IMR-90 (cell line): Measurements from ENCODE around the gene DHH. TPM values are rescaled to one million over a fixed set of nuclear protein-coding genes. Genes with fewer than 3 reads are reported as not detected.

Source experiments
- ATAC-seq: fragments of 200-7000 bp; cut with Tn5 transposase; 2 replicates; pipeline ENCODE4 v1.9.1; 2020; ENCODE audit warnings: low read depth, mild to moderate bottlenecking, moderate library complexity
- BruUV-seq: library from RNA; stranded (reverse); fragments of 400-500 nt; replicated peaks from 2 replicates; lab custom pipeline; 2021; lab: Mats Ljungman, UMichigan
- CTCF ChIA-PET: fragments of 300-600 bp; formaldehyde crosslinking; extraction: SDS; loops from one replicate; lab custom pipeline; 2021; ENCODE audit warnings: antibody characterized with exemption; lab: Yijun Ruan, JAX
- POLR2A ChIA-PET: fragments of 300-600 bp; sonication (Branson Sonifier 250); formaldehyde crosslinking; loops from one replicate; lab custom pipeline; 2022; ENCODE audit warnings: antibody characterized with exemption; ENCODE audit not compliant: unreplicated experiment; lab: Charles Lee
- DNase-seq: peaks from one replicate; pipeline ENCODE4 v3.0.0; 2013
- H2AFZ ChIP-seq: replicated peaks from 2 replicates; pipeline ENCODE3; 2013; ENCODE audit warnings: low read length, mild to moderate bottlenecking; ENCODE audit not compliant: poor library complexity
- H2AK5ac ChIP-seq: 2 replicates; pipeline ENCODE4 v1.6.1; 2013; ENCODE audit warnings: low read depth, low read length, inconsistent platforms
- H2AK9ac ChIP-seq: replicated peaks from 2 replicates; pipeline ENCODE3; 2013; ENCODE audit warnings: mild to moderate bottlenecking, low read depth, low read length, moderate library complexity; ENCODE audit not compliant: poor library complexity
- H2BK120ac ChIP-seq: 2 replicates; pipeline ENCODE4 v1.6.1; 2013; ENCODE audit warnings: low read depth, low read length, inconsistent platforms
- H2BK15ac ChIP-seq: 3 replicates; pipeline ENCODE4 v1.6.1; 2013; ENCODE audit warnings: low read depth, low read length, inconsistent platforms
- H2BK20ac ChIP-seq: 2 replicates; pipeline ENCODE4 v1.6.1; 2013; ENCODE audit warnings: low read depth, mild to moderate bottlenecking, inconsistent platforms, low read length, moderate library complexity
- H2BK5ac ChIP-seq: 2 replicates; pipeline ENCODE4 v1.6.1; 2013; ENCODE audit warnings: mild to moderate bottlenecking, low read depth, low read length, inconsistent platforms; ENCODE audit not compliant: poor library complexity, severe bottlenecking
- H3K14ac ChIP-seq: replicated peaks from 2 replicates; pipeline ENCODE4 v1.6.1; 2013; ENCODE audit warnings: low read depth, low read length, inconsistent platforms
- H3K18ac ChIP-seq: 2 replicates; pipeline ENCODE4 v1.6.1; 2013; ENCODE audit warnings: low read depth, low read length, control low read depth
- H3K23ac ChIP-seq: 2 replicates; pipeline ENCODE4 v1.6.1; 2013; ENCODE audit warnings: low read depth, low read length, inconsistent platforms
- H3K27ac ChIP-seq: 2 replicates; pipeline ENCODE4 v1.5.1; 2013; ENCODE audit warnings: mild to moderate bottlenecking, control low read depth, low read length; ENCODE audit not compliant: insufficient read depth
- H3K27me3 ChIP-seq: 2 replicates; pipeline ENCODE4 v1.6.1; 2013; ENCODE audit warnings: low read length; ENCODE audit not compliant: control insufficient read depth, insufficient read depth
- H3K36me3 ChIP-seq: 2 replicates; pipeline ENCODE4 v1.6.1; 2013; ENCODE audit warnings: low read length, mixed read lengths; ENCODE audit not compliant: control insufficient read depth, insufficient read depth
- H3K4ac ChIP-seq: 2 replicates; pipeline ENCODE4 v1.6.1; 2013; ENCODE audit warnings: low read depth, low read length, inconsistent platforms
- H3K4me1 ChIP-seq: 2 replicates; pipeline ENCODE4 v1.6.1; 2013; ENCODE audit warnings: low read length, mixed read lengths; ENCODE audit not compliant: control insufficient read depth, insufficient read depth
- H3K4me2 ChIP-seq: 2 replicates; pipeline ENCODE4 v1.6.1; 2013; ENCODE audit warnings: low read depth, mild to moderate bottlenecking, control low read depth, low read length, moderate library complexity
- H3K4me3 ChIP-seq: 2 replicates; pipeline ENCODE4 v1.5.1; 2013; ENCODE audit warnings: low read depth, mild to moderate bottlenecking, control low read depth, low read length, moderate library complexity; ENCODE audit not compliant: insufficient read depth
- H3K56ac ChIP-seq: 2 replicates; pipeline ENCODE4 v1.6.1; 2013; ENCODE audit warnings: low read length, inconsistent platforms; ENCODE audit not compliant: insufficient read depth; ENCODE audit errors: extremely low read depth
- H3K79me1 ChIP-seq, 2 experiments: 2 replicates each; pipeline ENCODE4 v1.6.1; 2013; ENCODE audit warnings: low read length in 2 of 2, inconsistent platforms in 1 of 2, low read depth in 1 of 2
- H3K9ac ChIP-seq: 2 replicates; pipeline ENCODE4 v1.6.1; 2013; ENCODE audit warnings: low read depth, low read length, control low read depth
- H3K9me1 ChIP-seq: 2 replicates; pipeline ENCODE4 v1.6.1; 2013; ENCODE audit warnings: low read length, inconsistent platforms; ENCODE audit not compliant: insufficient read depth
- H3K9me3 ChIP-seq: 2 replicates; pipeline ENCODE4 v1.6.1; 2013; ENCODE audit warnings: low read length; ENCODE audit not compliant: control insufficient read depth, insufficient read depth
- H4K20me1 ChIP-seq: 2 replicates; pipeline ENCODE4 v1.6.1; 2013; ENCODE audit warnings: low read length, inconsistent platforms; ENCODE audit not compliant: insufficient read depth
- H4K5ac ChIP-seq: 2 replicates; pipeline ENCODE4 v1.6.1; 2013; ENCODE audit warnings: mild to moderate bottlenecking, low read depth, low read length, control low read depth
- H4K8ac ChIP-seq, 2 experiments: 2 replicates each; pipeline ENCODE4 v1.6.1; 2013; ENCODE audit warnings: low read depth in 2 of 2, low read length in 2 of 2, control low read depth in 1 of 2, inconsistent platforms in 1 of 2
- H4K91ac ChIP-seq: 2 replicates; pipeline ENCODE4 v1.6.1; 2013; ENCODE audit warnings: low read depth, low read length, inconsistent platforms; ENCODE audit not compliant: insufficient read depth
- FOS ChIP-seq: fragments of 150-350 bp; IDR thresholded peaks from 2 replicates; pipeline ENCODE4 v1.6.1; 2016; ENCODE audit warnings: low read depth, low read length
- MAFK ChIP-seq: IDR thresholded peaks from 2 replicates; pipeline ENCODE4 v1.6.1; 2012; ENCODE audit warnings: low read depth, low read length, improper control_type of control experiment
- RAD21 ChIP-seq: IDR thresholded peaks from 2 replicates; pipeline ENCODE4 v1.6.1; 2012; ENCODE audit warnings: low read length, improper control_type of control experiment
- SMC3 ChIP-seq: fragments of 150-350 bp; IDR thresholded peaks from 2 replicates; pipeline ENCODE4 v1.6.1; 2016; ENCODE audit warnings: low read depth, mild to moderate bottlenecking, antibody characterized with exemption, low read length, moderate library complexity
- WGBS, 2 experiments: methylation state at CpG; one replicate each; pipeline versions ENCODE4 v1.1.5 to v1.1.7; 2013; ENCODE audit warnings: missing lambda C conversion rate in 2 of 2; ENCODE audit not compliant: insufficient read length in 1 of 2; ENCODE audit errors: extremely low coverage in 2 of 2; 5-methylcytosine and 5-hydroxymethylcytosine counted together
- dilution Hi-C: fragments of 300-500 bp; cut with HindIII; formaldehyde crosslinking; loops from one replicate; pipeline ENCODE4 v1.14.3; 2018; ENCODE audit warnings: low sequenced_read_pairs; ENCODE audit not compliant: unreplicated experiment
- in situ Hi-C: fragments of 300-500 bp; cut with MboI; formaldehyde crosslinking; loops from 3 replicates; pipeline ENCODE4 v1.14.3; 2019; ENCODE audit warnings: low sequenced_read_pairs, inconsistent platforms, mixed read lengths
- intact Hi-C: fragments of 100-400 bp; cut with micrococcal nuclease; formaldehyde crosslinking; loops from 2 replicates; pipeline ENCODE4 v1.10.0; 2022
- polyA plus RNA-seq, 3 experiments: library from polyadenylated mRNA; depleted of rRNA; stranded (reverse); fragments of >200 nt; gene quantifications; 2 replicates each; pipeline ENCODE4 v1.2.3, GENCODE V29; 2012; ENCODE audit warnings: low replicate concordance in 1 of 3
- total RNA-seq: library from RNA; depleted of rRNA; stranded (reverse); fragments of >200 nt; gene quantifications from 2 replicates; pipeline ENCODE4 v1.2.3, GENCODE V29; 2012

DHH gene
- total and polyA plus RNA-seq, 2 of the 4 experiments (the other 2 are of a cell fraction): under 0.01 to 0.07 TPM

GRCh38 chr12:49079793-49080192 is 14.8 kb downstream of the DHH start:
- BruUV-seq: no TSS peak
- H3K23ac ChIP-seq: no peak overlapping the region
- CTCF ChIA-PET: interaction anchor here (0.6 to 1.4 kb wide), 3 partner anchors 13 to 19 kb away, joined by 3 read pairs; no protein-coding TSS in a partner anchor

More at GRCh38 chr12:49079793-49080192, 14.8 kb downstream of the DHH start:
- no peak overlapping the region for H2AFZ ChIP-seq
- no peak overlapping the region for H3K14ac ChIP-seq
- no peak for ATAC-seq
- H3K9me1 ChIP-seq: no peaks in the 10 kb centered on the region
- no peak overlapping the region for H3K4me2 ChIP-seq
- H3K36me3 ChIP-seq: no peaks in the 10 kb centered on the region
- no peak overlapping the region for H3K56ac ChIP-seq
- H3K27me3 ChIP-seq: peaks cover 16% of the 10 kb centered on the region
- intact Hi-C loops (loop anchor here (10.0 kb wide), 1 partner anchor 105 kb away; the partner anchor contains the start of gene TUBA1A), in situ Hi-C loops (no loop called here), dilution Hi-C loops (no loop called here)
- H3K4me3 ChIP-seq: no peak overlapping the region
- no peak overlapping the region for H3K4ac ChIP-seq
- no peak overlapping the region for H4K5ac ChIP-seq
- H4K20me1 ChIP-seq: no peaks in the 10 kb centered on the region
- H3K9ac ChIP-seq: no peak overlapping the region
- H2AK9ac ChIP-seq: no peak overlapping the region
- H2AK5ac ChIP-seq: no peak overlapping the region
- H2BK20ac ChIP-seq: no peak overlapping the region
- no peak overlapping the region for H2BK5ac ChIP-seq
- H2BK15ac ChIP-seq: no peak overlapping the region
- H3K27ac ChIP-seq: no peak overlapping the region
- no peak overlapping the region for H4K8ac ChIP-seq
- no peaks in the 10 kb centered on the region for H3K4me1 ChIP-seq
- H4K91ac ChIP-seq: no peak overlapping the region
- TF ChIP-seq FOS (no peak), MAFK (no peak), SMC3 (no peak), RAD21 (no peak)
- H3K9me3 ChIP-seq: no peaks in the 10 kb centered on the region
- no peaks in the 10 kb centered on the region for H3K79me1 ChIP-seq
- POLR2A ChIA-PET: no interaction called here
- DNase-seq: no peak
- 43% methylated on average over 1 of the region's 1 CpG; no CpG with 5 or more reads in 1 of the 2 experiments for WGBS, 2 experiments
- no peak overlapping the region for H3K18ac ChIP-seq
- H2BK120ac ChIP-seq: no peak overlapping the region
